HG03196 (cell line): ENCODE data around the gene CIAO2B.
"Not testable (repeated sequence)": the region's sequence is repeated elsewhere in the genome, so short reads cannot be mapped to it uniquely, and the experiment has no call there.

Experiments used
- ATAC-seq: cut with Tn5 transposase; IDR thresholded peaks from one replicate; pipeline ENCODE4 v1.9.1; 2021; ENCODE audit not compliant: unreplicated experiment

The CIAO2B gene

GRCh38 chr16:66905633-66906539 lies 28.3 kb downstream of the CIAO2B start:
- no peak for ATAC-seq

GRCh38 chr16:66904846-66905632 lies 29.2 kb downstream of the CIAO2B start:
- no peak for ATAC-seq

GRCh38 chr16:66904428-66904845 lies 29.8 kb downstream of the CIAO2B start:
- ATAC-seq, result no peak

- no peak for ATAC-seq
These were observed 30.4 kb downstream of the CIAO2B start for GRCh38 chr16:66903544-66904427.

GRCh38 chr16:66902648-66903543 lies 31.3 kb downstream of the CIAO2B start:
- ATAC-seq, result no peak

GRCh38 chr16:66901626-66902025 lies 32.6 kb downstream of the CIAO2B start:
- ATAC-seq, result no peak

GRCh38 chr16:66900721-66901441 lies 33.3 kb downstream of the CIAO2B start:
- ATAC-seq, result no peak

- no peak for ATAC-seq
These were observed 34.1 kb downstream of the CIAO2B start for GRCh38 chr16:66899945-66900710.

GRCh38 chr16:66899310-66899944 lies 34.8 kb downstream of the CIAO2B start:
- no peak for ATAC-seq

- no peak for ATAC-seq
These were observed 35.3 kb downstream of the CIAO2B start for GRCh38 chr16:66898933-66899309.

GRCh38 chr16:66898207-66898606 lies 36.0 kb downstream of the CIAO2B start:
- no peak for ATAC-seq

- not testable (repeated sequence) for ATAC-seq
These were observed 37.5 kb downstream of the CIAO2B start for GRCh38 chr16:66896682-66897081.

GRCh38 chr16:66895999-66896398 lies 38.2 kb downstream of the CIAO2B start:
- ATAC-seq, result no peak

- no peak for ATAC-seq
These were observed 38.6 kb downstream of the CIAO2B start for GRCh38 chr16:66895689-66895979.

- no peak for ATAC-seq
These were observed 39.1 kb downstream of the CIAO2B start for GRCh38 chr16:66894948-66895688.

GRCh38 chr16:66894055-66894454 lies 40.1 kb downstream of the CIAO2B start:
- no peak for ATAC-seq

GRCh38 chr16:66891797-66892196 lies 42.4 kb downstream of the CIAO2B start:
- ATAC-seq, result no peak

- no peak for ATAC-seq
These were observed 42.8 kb downstream of the CIAO2B start for GRCh38 chr16:66891360-66891759.
